CD4-positive, alpha-beta T cell treated with Interleukin-15 for 1 hour (primary cell): ENCODE data around the gene ATP6V0D1.
A peak's percentile ranks its signal among the peaks of the same experiment; 100 is the strongest.

Source experiments
- DNase-seq: peaks from one replicate; pipeline ENCODE4 v3.0.0-alpha.2; 2020

ATP6V0D1 gene

DNA sequence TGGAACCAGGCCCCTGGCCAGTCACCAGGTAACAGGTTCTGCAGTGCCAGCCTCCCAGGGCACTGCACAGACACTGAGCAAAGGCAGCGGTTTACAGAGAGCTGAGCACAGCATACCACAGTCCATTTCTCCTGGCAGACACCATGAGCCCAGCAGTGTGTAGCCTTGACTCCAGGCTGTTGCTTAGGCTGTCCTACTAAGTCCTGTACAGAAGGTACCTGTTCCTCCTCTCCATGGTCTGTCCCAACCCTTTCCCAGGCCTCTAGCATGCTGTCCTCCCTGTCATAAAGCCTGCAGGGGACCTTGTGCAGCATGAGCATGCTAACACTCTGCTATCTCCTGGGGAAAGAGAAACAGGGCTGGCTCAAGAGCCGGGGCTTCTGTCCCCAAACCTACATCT, 20.0 kb downstream of the ATP6V0D1 start:
- no peak for DNase-seq

DNA sequence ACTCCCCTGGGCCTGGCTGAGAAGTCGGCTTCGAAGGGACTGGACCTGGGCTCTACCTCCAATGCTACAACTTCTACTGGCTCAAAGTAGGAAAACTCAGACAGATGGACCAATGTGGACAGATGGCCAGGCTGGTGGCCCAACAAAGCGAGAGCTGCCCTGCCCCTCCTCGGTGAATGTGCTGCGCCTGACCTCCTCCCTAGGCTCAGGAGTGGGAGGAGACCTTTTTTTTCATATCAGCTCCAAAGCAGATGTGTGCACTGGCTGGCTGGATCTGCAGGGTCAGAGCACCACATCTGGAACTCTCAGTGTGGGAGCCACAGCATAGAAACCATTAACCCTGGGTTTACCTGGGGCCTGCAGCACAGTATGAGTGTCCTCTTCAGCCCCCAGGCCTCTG, 20.8 kb downstream of the ATP6V0D1 start:
- no peak for DNase-seq

DNA sequence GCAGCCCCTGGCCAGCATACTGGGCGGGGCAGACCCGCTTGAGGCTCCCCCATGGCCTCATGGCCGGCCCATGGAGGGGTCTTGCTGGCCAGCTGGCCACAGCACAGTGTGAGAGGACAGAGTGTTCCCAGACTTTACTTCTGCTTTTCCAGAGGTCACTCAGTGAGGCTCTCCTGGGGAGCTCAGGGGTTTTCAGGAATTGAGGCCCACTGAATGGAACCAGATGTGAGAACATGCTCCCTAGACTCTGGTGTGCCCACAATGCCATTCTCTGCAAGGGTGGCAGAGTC, 21.2 kb downstream of the ATP6V0D1 start:
- no peak for DNase-seq

DNA sequence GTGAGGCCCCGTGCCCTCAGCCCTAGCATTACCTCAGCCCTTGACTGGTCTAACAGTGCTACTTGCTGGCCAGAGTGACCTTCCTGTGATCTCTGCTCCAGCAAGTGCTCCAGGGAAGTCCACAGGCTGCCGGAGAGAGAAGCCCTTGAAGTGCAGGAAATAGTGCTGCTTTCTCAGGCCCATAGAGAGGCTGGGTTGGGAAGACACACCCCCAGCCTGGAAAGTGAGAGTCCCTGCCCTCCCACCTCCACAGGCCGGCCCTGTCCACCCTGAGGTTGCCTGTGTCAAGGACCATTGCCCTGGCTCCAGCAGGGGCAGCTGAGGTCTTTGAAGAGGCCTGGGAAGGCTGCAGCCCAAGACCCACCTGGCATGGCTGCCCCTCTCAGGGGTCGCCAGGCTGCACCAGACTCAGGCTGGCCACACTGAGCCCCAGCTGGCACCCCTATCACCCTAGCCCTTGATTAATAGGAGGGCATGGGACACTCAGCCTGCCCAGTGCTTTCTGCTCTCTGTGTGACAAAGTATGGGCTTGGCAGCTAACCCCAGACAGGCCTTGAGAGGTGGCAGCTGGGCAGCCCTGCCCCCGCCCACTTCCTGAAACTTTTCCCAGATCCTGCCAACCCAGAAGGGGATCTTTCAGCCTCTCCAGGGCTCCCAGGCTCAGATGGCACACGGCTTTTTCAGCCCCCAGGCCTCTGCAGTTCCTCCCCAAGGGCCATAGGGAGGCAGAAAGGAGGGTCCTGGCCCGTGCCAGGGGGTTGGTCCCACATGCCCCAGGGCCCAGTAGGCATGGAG, 21.7 kb downstream of the ATP6V0D1 start:
- no peak for DNase-seq

DNA sequence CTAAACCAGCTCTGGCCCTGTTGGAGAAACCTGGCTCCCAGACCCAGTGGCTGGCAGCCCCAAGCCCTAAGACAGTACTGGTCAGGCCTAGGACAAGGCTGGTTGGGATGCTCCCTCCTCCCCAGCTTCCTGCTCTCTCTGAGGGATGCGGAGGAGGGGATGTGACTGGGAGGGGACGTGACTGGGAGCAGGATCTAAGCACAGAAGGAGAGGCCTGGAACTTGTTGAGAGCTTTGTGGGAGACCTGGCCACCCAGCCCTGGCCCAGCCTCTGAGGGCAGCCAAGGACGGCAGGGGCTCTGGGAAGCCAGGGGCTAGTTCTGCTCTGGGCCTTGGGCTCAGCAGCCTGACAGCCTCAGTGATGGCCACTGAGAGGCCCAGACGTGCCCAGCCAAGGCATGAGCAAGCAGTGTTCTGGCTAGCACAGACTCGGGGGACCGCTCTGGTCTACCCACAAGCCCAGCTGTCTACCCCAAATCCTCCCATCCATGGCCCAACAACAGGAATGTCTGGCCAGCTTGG, 22.8 kb downstream of the ATP6V0D1 start:
- DNase-seq, result no peak

DNA sequence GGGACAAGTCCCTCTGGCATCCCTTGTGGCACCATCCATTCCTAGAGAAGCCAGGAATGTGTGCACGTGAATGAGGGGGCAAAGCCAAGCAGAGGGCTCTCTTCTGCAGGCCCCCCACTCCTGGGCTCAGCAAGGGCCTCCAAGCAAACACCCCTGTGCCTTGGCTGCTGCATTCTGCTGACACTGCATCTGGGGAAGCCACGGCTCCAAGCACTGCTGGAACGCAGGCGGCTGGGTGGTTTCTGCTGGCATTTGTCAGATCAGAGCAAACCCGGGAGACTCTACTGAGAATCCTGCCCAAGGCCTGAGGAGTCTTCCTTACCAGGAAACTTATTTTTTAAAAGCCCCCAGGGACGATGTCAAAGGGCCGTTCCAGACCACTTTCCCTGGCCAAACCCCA, 23.3 kb downstream of the ATP6V0D1 start:
- no peak for DNase-seq

DNA sequence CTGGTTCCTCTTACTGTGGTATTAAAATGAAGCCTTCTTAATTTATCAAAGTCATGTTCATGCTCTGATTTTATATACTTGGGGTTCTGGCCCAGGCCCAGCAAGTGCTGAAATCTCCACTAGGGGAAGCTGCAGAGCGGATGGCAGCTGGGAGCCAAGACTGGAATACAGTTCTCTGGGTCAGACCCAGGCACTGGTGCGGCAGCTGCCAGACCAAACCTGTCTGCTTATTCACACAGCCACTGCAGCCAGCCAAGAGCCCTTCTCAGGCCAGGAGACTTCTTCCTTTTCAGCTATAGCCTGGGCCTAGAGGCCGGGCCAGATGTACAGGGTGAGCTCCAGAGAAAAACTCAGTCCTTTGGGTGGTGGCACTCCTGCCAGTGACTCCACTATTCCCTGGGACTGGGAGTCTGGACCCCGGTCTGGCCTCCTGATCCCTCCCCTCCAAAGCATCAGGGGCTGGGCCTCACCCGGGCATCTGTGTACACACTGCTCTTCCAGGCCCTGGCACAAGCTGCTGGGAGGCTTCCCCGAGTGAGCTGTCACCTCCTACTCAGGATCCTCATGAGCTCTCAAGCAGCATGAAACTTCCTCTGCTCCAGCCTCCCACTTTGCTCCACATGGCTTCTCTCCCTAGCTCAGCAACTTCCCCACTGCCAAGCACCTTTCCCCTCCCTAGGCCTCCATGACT, 24.4 kb downstream of the ATP6V0D1 start:
- DNase-seq, result no peak

DNA sequence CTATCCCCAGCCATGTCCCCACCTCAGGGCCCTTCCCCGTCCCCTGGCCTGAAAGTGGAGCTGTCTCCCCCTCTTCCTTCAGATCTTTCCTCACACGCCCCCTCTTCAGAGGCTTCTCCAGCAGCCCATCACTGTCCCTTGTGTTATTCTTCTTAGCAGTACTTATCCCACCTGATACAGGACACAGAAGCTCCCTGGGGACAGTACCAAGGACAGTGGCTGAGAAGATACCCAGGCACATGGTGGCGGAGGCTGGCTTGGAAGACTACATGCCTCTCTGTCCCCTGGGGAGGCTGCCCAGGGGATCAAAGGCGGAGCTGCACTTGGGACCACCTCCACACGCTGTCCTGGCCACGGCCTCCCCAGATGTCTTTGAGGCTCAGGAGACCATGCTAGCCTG, 26.1 kb downstream of the ATP6V0D1 start:
- DNase-seq, result no peak

DNA sequence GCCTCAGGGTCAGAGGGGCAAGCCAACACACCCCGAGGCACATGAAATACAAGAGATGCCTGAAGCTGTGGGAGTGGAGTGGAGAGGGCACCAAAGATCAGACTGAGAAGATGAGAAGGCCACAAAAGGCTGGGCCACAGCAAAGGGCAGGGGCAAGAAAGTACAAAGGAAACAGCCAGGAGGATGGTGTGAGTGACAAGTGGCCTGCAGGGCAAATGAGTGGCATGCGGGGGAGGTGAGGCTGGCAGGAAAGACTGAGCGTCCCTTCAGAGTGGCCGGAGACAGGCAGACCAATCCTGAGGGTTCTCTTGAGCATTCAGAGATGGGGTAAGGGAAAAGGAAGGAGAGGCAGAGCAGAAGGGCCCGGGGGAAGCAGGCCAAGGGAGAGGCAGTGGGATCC, 26.9 kb downstream of the ATP6V0D1 start:
- DNase-seq, result no peak

DNA sequence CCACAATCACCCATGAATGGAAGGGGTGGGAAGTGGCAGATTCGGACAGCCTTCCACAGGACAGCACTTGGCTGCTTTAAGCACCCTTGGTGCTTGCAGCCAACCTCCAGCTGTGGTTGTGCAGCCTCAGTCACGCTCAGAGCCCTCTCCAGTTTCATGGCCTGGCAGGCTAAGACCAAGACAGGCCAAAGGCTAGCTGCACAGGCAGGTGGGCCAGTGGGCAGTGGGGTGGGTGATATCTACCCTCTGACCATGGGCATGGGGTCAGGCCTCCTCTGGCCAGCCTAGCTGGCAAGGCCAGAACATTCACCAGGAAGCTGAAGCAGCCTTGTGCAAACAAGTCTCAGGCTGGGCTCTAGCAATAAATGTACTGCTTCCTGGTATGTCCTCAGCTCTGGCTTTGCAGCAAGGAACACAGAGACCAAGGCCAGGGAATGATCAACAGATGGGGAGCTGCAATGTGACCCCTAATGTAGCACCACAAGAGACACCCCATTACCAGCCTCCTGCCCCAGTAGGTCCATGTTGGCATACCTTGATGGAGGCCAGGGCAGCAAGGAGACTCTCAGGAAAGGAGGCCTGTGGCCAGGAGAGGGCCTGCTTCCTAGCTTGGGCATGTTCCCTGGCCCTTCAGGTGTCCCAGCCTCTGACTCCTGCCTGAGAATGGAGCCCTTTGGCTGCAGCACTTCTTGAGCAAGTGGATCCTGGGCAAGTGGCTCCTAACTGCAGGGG, 29.1 kb downstream of the ATP6V0D1 start:
- DNase-seq, result no peak

DNA sequence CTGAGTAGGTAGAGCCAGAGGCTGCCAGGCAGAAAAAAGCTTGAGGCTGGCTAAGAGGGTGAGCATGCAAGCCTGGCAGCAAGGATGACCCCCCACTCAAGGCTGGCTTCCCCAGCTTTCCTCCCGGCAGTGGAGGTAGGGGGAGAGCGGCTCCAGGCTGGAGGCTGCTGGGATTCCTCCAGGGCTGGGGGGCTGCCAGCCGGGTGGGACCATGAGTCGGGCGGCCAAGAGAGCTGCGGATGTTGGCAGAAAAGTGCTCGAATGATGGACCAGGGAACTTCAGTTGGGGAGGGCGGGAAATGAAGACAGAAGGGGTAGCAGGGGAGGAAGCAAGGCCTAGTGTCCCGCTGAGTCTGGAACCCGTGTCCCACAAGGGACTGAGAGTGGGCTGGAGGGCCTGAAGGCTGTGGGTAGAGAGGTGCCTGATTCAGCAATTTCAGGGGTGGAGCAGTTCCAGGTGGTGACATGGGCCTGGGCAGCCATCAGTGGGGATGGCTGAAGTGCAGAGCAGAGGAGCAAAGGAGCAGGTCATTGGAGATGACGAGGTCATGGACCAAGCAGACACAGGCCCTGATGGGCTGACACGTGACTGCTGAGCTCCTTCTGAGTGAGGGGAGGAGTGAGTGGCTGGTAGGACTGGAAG, 29.8 kb downstream of the ATP6V0D1 start:
- no peak for DNase-seq

DNA sequence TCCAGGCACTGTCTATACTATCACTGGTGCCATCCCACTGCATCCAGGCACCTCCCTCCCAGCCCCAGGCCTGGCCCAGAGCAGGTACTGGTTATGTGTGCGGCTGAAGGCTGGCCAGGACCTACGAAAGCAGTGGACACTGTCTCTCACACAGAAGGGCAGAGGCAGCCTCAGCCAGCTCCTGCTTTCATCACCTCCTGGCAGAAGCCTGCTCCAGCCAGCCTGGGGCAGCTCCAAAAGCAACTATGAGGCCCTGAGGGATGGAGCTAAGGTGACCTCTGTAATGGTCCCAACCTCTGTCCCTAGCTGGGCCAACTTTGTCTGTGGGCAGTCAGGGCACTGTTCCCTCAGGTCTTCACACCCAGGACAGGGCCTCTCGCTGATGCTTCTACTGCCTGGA, 31.2 kb downstream of the ATP6V0D1 start:
- no peak for DNase-seq

DNA sequence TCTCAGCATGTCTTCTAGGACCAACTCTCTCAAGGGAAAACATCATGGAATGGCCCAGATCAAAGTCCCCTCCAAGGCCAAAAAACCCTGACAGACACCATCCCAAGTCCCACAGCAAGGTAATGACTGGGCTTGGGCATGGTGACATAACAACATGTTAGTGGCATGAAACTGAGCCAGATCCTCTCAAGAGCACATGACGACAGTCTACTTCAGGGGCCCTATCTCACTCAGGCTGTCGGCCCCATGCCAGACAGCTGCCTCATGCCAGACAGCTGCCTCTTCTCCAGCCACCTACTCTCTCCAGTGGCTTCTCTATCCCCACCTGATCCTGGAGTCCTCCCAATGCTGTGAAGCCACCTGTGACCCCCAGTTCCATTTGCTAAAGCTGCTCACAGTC, 31.6 kb downstream of the ATP6V0D1 start:
- no peak for DNase-seq

DNA sequence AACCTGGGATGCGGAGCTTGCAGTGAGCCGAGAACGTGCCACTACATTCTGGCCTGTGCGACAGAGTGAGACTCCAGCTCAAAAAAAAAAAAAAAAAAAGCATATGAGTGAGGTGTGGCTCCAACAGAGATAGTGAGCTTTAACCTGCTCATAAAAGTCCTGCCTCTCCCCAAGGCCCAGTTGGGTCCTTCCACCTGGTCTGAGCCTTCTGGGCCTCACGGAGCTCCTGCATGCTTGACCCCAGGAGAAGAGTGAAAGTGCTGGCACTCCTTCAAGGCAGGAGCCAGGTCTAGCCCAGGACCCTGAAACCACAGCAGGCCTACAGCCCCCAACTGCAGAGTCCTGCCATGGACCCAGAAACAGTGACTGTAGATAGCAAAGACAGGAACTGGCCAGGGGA, 32.4 kb downstream of the ATP6V0D1 start:
- DNase-seq, result no peak

DNA sequence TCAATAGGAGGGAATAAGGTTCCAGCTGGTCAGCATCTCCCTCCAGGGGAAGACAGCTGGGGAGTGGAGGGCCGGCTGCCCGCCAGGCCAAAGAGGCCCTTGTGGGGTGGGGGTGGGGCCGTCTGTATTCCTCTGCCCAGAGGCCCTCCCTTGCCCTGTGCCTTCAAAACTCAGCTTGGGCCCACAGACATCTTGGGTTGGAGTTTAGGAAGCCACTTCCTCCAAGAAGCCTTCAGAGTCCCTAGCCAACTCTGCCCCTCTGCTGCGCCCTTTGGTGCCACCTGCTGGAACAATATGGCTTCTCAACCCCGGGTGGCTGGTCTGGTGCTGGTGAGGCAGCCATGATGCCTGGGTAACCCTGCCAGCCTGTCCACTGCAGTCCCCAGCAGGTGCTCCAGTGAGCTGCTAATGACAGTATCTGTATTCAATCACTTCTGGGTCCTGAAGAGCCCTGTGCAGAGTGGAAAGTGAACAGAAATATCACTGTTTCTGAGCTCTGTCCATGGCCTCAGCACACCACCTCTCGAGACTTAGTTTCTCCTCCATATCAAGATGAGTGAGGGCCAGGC, 33.4 kb downstream of the ATP6V0D1 start:
- peak; percentile 62 for DNase-seq

DNA sequence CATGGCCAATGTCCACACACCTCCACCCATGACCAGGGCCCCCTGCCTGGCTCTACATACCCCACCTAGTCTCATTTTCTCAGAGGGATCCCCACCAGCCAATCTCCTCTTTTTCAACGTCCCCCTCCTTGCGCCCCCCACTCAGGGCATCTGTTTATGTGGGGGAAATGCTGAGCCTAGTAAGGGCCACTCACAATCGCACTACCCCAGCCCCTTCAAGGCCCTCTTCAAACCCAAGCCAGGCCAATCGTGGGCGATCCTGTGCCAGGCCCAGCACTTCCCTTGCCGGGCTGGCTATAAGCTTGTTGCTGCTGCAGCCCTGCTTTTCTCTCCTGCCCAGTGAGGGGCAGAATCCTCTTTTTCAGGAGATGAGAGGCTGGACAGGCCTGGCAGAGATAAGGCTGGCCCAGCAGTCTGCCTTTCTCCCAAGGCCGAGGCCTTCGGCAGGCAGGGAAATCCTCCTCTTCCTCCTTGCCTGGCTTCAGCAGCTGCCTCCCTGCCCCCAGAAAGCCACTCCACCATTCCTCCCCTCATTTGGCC, 33.9 kb downstream of the ATP6V0D1 start:
- no peak for DNase-seq

DNA sequence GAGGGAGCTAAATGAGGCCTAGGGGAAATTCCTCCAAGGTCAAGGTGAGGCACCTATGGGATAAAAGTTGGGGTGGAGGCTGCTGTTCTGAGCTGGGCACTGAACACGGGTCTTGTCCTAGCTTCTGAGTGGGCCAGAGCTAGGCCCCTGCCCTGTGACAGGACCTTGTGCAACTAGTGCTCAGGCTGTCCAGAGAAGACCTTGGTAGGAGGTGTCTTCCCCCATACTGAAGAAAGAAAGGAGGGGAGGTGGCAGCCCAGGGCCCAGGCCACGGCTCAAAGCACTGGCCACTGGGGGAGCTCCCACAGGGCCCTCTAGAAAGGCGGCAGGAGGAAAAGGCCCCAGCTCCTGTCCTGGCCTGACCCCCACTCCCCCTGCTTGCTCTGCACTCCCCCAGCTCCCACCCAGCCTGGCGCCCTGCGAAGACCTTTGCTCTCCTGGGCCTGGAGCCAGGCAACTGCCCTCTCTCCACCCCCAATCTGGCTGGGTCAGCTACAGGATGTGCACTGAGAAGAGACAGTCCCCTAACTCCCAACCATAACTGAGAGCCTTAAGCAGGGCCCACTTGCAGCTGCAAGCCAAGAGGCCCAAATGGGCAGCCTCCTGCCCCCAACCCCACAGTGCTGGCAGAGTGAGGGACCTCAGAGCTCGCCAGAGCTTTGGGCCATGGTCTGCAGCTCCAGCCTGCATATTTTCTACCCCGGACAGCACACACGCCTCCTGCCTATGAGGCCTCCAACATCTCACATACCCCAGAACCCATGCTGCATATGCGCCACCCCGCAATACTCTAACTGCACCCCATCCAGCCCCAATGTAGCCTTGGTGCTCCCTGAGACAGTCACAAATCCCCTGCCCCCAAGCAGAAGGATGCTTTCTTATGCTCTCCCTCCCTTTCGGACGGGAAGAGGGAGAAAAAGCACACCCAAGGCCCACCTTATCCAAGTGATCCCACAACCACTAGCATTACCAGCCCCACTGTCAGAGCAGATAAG, 34.7 kb downstream of the ATP6V0D1 start:
- no peak for DNase-seq

DNA sequence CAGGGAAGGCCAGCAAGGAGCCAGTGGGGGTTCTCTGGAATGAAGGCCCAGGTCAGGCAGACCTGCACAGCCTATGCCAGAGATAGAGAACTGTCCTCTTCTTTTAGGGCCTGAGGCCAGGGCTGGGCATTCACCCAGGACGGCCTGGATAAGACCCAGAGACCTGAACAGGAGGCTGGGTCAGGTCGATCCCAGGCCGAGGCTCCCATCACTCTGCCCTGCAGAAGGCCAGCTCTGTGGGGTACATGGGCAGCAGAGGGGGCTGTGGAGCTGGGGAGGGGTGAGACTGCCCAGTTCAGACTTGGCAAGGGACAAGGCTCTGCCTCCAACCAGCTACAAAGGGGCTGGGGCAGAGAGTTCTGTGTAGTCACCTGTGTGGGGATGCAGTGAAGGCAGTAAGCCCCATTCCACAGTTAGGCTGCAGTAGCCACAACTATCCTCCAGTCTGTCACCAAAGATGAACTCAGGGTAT, 35.5 kb downstream of the ATP6V0D1 start:
- no peak for DNase-seq

DNA sequence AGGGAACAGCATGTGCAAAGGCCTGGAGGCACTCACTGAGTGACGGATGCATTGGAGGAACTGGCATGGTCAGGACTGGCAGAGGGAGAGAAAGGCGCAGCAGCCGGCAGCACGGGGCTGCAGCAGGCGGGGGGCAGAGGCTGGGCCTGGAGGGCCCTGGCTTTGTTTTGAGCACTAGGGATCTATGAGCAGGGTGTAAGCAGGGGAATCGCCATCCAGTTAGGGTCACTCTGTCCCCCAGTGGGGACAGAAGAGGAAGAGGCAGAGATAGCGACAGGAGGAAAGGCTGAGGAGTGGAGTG, 35.9 kb downstream of the ATP6V0D1 start:
- DNase-seq, result no peak

DNA sequence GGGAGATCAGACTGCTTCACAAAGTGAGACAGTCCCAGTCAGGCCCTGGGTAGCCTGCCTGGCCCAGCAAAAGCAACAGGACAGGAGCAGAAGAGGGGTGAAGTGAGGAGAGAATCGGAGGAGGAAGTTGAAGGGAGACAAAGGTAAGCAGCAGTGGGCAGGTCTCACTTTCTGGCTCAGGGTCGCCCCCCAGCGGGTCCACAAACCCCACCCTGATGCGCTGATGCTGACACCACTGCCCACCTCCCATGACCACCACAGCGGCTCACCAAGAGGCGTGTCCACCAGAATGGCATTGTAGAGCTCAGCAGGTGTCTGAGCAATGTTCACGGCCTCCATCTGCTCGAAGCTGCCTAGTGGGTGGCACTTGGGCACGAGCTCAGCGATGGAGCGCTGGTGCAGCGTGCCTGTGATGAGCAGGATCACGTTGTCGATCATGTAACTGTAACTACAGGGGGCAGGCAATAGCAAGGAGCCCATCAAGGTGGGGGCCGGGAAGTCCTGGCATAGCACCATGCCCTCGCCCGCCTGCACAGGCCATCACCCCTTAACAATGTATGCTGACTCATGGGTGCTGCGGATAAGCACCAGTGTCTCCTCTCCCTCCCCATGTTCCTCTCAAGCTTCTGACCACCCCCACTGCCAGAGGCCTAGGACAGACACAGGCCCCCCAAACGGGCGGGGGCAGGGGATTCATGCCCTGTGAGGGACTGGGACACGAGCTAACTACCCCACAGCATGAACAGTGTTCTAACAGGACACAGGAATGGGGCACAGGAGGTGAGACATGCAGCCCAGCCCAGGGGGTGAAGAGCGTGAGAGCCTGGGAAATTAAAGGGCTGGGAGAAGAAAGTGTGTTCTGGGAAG, 36.5 kb downstream of the ATP6V0D1 start:
- no peak for DNase-seq

DNA sequence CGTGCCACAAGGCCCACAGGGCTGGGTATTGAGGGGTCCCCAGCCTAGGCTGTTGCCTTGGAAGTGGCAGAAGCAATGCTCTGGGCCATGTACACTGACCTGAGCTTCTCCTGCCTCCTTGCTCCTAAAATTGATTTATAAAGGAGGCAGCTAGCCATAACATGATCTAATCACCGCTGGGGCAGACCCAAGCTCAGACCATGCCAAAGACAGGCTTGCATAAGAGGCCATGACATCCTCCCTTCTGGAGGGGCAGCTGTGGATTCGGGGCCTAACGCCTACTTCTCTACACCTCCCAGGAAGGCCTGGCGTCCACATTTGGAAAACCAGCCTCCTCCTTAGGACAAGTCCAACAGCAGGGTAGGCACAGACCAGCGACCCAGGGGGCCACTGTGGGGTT, 37.7 kb downstream of the ATP6V0D1 start:
- DNase-seq, result no peak
